Neural cell (in vitro differentiated cells): Measurements from ENCODE around the gene CADM4. TPM values are rescaled to one million over a fixed set of nuclear protein-coding genes. Genes with fewer than 3 reads are reported as not detected.

Experiments
- H2AFZ ChIP-seq: fragments of 200-600, 300-800 bp; sonication (generic), shearing (Covaris generic); 2 replicates; pipeline ENCODE4 v1.6.0; 2014; ENCODE audit warnings: low read depth, mild to moderate bottlenecking, antibody characterized with exemption, low read length, moderate library complexity
- H3F3A ChIP-seq: fragments of 200-600 bp; shearing (Covaris generic); 2 replicates; pipeline ENCODE4 v1.6.1; 2016; ENCODE audit warnings: mild to moderate bottlenecking, moderate library complexity, mixed read lengths, antibody characterized with exemption, low read length; ENCODE audit not compliant: insufficient read depth, poor library complexity, severe bottlenecking
- H3K27ac ChIP-seq: fragments of 200-600, 300-800 bp; sonication (generic), shearing (Covaris generic); 2 replicates; pipeline ENCODE4 v1.5.1; 2014; ENCODE audit warnings: mild to moderate bottlenecking, low read length, moderate library complexity
- H3K27me3 ChIP-seq: fragments of 300-800, 200-600 bp; sonication (generic), shearing (Covaris generic); 2 replicates; pipeline ENCODE4 v1.6.0; 2014; ENCODE audit warnings: mild to moderate bottlenecking, low read depth, low read length, moderate library complexity; ENCODE audit not compliant: insufficient read depth
- H3K36me3 ChIP-seq: fragments of 300-800, 200-600 bp; sonication (generic), shearing (Covaris generic); 2 replicates; pipeline ENCODE4 v1.5.1; 2014; ENCODE audit warnings: mild to moderate bottlenecking, antibody characterized with exemption, low read length, moderate library complexity; ENCODE audit not compliant: insufficient read depth
- H3K4me2 ChIP-seq: fragments of 300-800, 200-600 bp; sonication (generic), shearing (Covaris generic); 2 replicates; pipeline ENCODE4 v1.6.0; 2014; ENCODE audit warnings: mild to moderate bottlenecking, low read length
- H3K4me3 ChIP-seq: fragments of 300-800, 200-600 bp; sonication (generic), shearing (Covaris generic); 2 replicates; pipeline ENCODE4 v1.5.1; 2014; ENCODE audit warnings: mild to moderate bottlenecking, low read length, moderate library complexity
- H3K79me2 ChIP-seq: fragments of 200-600 bp; shearing (Covaris generic); replicated peaks from 2 replicates; pipeline ENCODE4 v1.6.0; 2014; ENCODE audit warnings: mild to moderate bottlenecking, low read length, moderate library complexity; ENCODE audit not compliant: insufficient read depth
- H3K9ac ChIP-seq: fragments of 300-800, 200-600 bp; sonication (generic), shearing (Covaris generic); 2 replicates; pipeline ENCODE4 v1.6.1; 2016; ENCODE audit warnings: mild to moderate bottlenecking, low read length, mixed read lengths
- H3K9me2 ChIP-seq: fragments of 200-600 bp; shearing (Covaris generic); 2 replicates; pipeline ENCODE4 v1.6.1; 2016; ENCODE audit warnings: mild to moderate bottlenecking, low read length, mixed read lengths; ENCODE audit not compliant: insufficient read depth
- H3K9me3 ChIP-seq: fragments of 200-600, 300-800 bp; sonication (generic), shearing (Covaris generic); 2 replicates; pipeline ENCODE4 v1.6.1; 2016; ENCODE audit warnings: mild to moderate bottlenecking, mixed run types, low read length, moderate library complexity, mixed read lengths
- H4K20me1 ChIP-seq: fragments of 200-600 bp; shearing (Covaris generic); 2 replicates; pipeline ENCODE4 v1.6.1; 2016; ENCODE audit warnings: mild to moderate bottlenecking, mixed run types; ENCODE audit not compliant: insufficient read depth
- CTCF ChIP-seq: fragments of 450-650 bp; IDR thresholded peaks from 2 replicates; pipeline ENCODE4 v1.5.1; 2014; ENCODE audit warnings: antibody characterized with exemption, mild to moderate bottlenecking, moderate library complexity; ENCODE audit not compliant: poor library complexity, severe bottlenecking
- EP300 ChIP-seq: fragments of 450-650 bp; conservative IDR thresholded peaks from 2 replicates; pipeline ENCODE4 v1.6.1; 2014; ENCODE audit warnings: antibody characterized with exemption, mild to moderate bottlenecking, moderate library complexity; ENCODE audit not compliant: poor library complexity, severe bottlenecking
- EZH2 ChIP-seq: fragments of 200-600, 300-800 bp; shearing (Covaris generic), sonication (generic); IDR thresholded peaks from 2 replicates; pipeline ENCODE4 v1.6.1; 2014; ENCODE audit warnings: antibody characterized with exemption, low read length, borderline replicate concordance, mild to moderate bottlenecking; ENCODE audit not compliant: insufficient read depth, poor library complexity, severe bottlenecking
- MXI1 ChIP-seq: fragments of 450-650 bp; conservative IDR thresholded peaks from 2 replicates; pipeline ENCODE4 v1.6.1; 2014; ENCODE audit warnings: antibody characterized with exemption, mild to moderate bottlenecking; ENCODE audit not compliant: poor library complexity, severe bottlenecking
- POLR2AphosphoS5 ChIP-seq: IDR thresholded peaks from 2 replicates; pipeline ENCODE4 v1.6.1; 2012
- RAD21 ChIP-seq: fragments of 450-650 bp; conservative IDR thresholded peaks from 2 replicates; pipeline ENCODE4 v1.6.1; 2014; ENCODE audit warnings: antibody characterized with exemption, mild to moderate bottlenecking, moderate library complexity
- REST ChIP-seq: IDR thresholded peaks from 2 replicates; pipeline ENCODE4 v1.6.1; 2012; ENCODE audit warnings: borderline replicate concordance
- SMC3 ChIP-seq: fragments of 450-650 bp; conservative IDR thresholded peaks from 2 replicates; pipeline ENCODE4 v1.6.1; 2014; ENCODE audit warnings: antibody characterized with exemption, mild to moderate bottlenecking, moderate library complexity; ENCODE audit not compliant: poor library complexity
- TAF1 ChIP-seq: IDR thresholded peaks from 2 replicates; pipeline ENCODE4 v1.6.1; 2012; ENCODE audit warnings: low read depth
- polyA plus RNA-seq: library from polyadenylated mRNA; depleted of rRNA; stranded (reverse); fragments of >200 nt; gene quantifications from 2 replicates; pipeline ENCODE4 v1.2.3, GENCODE V29; 2014

The CADM4 gene
- polyA plus RNA-seq, 1 donor from 2014 or later, result 211 TPM

- no peak overlapping the region for H3K9ac ChIP-seq
- no peaks in the 10 kb centered on the region for H3K36me3 ChIP-seq
- H3K9me3 ChIP-seq, result no peaks in the 10 kb centered on the region
- H2AFZ ChIP-seq, result no peak overlapping the region
- H4K20me1 ChIP-seq, result no peaks in the 10 kb centered on the region
- H3F3A ChIP-seq, result no peaks in the 10 kb centered on the region
- H3K4me3 ChIP-seq, result no peak overlapping the region
- peaks cover 11% of the 10 kb centered on the region for H3K79me2 ChIP-seq
- TF ChIP-seq CTCF (no peak), EZH2 (no peak), TAF1 (no peak), MXI1 (no peak), SMC3 (no peak), EP300 (no peak), REST (no peak), POLR2AphosphoS5 (no peak), RAD21 (no peak)
- no peaks in the 10 kb centered on the region for H3K27me3 ChIP-seq
- no peaks in the 10 kb centered on the region for H3K9me2 ChIP-seq
- no peak overlapping the region for H3K27ac ChIP-seq
- H3K4me2 ChIP-seq, result no peak overlapping the region
These were observed 60.9 kb downstream of the CADM4 start for GRCh38 chr19:43578787-43579186.

GRCh38 chr19:43575955-43576878 lies 63.4 kb downstream of the CADM4 start:
- Histone ChIP-seq H4K20me1 (no peaks in the 10 kb centered on the region), H3K27ac (peak overlapping the region; percentile 94), H3K79me2 (peaks cover 15% of the 10 kb centered on the region), H3K9me2 (no peaks in the 10 kb centered on the region), H3K4me2 (no peak overlapping the region), H3K36me3 (no peaks in the 10 kb centered on the region), H3K9me3 (no peaks in the 10 kb centered on the region), H3K4me3 (peak overlapping the region; percentile 99), H3F3A (no peaks in the 10 kb centered on the region), H3K27me3 (no peaks in the 10 kb centered on the region), H2AFZ (peak overlapping the region; percentile 52), H3K9ac (peak overlapping the region; percentile 66)
- TF ChIP-seq CTCF (no peak), EP300 (no peak), SMC3 (no peak), REST (no peak), POLR2AphosphoS5 (no peak), MXI1 (no peak), EZH2 (no peak), TAF1 (no peak), RAD21 (no peak)
